Medulla oblongata (tissue), 1 donor: ENCODE measurements around the gene ACMSD.
"Not testable (repeated sequence)": the region's sequence is repeated elsewhere in the genome, so short reads cannot be mapped to it uniquely, and the experiment has no call there.

ENCODE experiments used
- DNase-seq: peaks from one replicate; pipeline ENCODE4 v3.0.0-alpha.2; 2015; ENCODE audit errors: extremely low spot score

Gene ACMSD

GRCh38 chr2:134847582-134847981 is 9.2 kb downstream of the ACMSD start:
- DNase-seq: not testable (repeated sequence)

GRCh38 chr2:134852518-134852917 is 14.1 kb downstream of the ACMSD start:
- no peak for DNase-seq

DNA sequence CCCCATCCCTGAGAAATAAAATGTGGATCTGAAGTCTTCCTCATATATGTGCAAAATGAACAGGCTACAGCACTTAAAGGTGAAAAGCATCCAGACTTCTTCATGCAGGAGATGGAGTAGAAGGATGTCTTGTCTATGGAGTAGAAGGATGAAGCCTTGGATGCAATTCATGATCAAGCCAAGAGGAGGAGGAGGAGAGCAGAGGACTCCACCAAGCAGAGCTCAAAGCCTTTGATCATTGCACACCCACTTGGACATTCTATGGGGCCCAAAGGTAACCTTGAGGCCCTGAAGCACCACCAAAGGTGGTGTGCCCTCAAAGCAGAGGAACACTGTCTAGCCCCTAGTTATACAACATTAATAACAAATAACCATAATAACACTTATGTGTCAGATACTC is 17.3 kb downstream of the ACMSD start:
- DNase-seq: no peak

- no peak for DNase-seq
Measured at GRCh38 chr2:134858245-134858644, 19.8 kb downstream of the ACMSD start.

GRCh38 chr2:134861173-134861572 is 22.8 kb downstream of the ACMSD start:
- no peak for DNase-seq

- DNase-seq: no peak
Measured at GRCh38 chr2:134862069-134862468, 23.7 kb downstream of the ACMSD start.

DNA sequence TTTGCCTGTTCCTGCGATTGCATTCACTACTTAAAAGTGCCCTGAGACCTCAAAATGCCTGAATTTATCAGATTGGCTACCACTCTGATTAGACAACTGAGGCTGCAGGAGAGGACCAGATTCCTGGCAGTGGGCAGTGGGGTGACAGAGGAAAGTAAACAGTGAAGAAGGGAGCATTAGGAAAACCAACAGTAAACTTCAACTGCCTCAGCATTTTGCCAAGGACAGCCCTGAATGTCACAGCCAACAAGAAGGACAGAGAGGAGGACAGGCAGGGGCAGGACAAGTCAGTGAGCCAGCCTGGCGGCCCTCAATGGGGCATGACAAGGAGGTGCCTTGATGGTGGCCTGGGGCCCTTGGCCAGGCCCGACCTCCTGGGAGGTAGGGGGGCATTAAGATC is 24.3 kb downstream of the ACMSD start:
- DNase-seq: no peak

- no peak for DNase-seq
Measured at GRCh38 chr2:134863446-134863845, 25.0 kb downstream of the ACMSD start.

DNA sequence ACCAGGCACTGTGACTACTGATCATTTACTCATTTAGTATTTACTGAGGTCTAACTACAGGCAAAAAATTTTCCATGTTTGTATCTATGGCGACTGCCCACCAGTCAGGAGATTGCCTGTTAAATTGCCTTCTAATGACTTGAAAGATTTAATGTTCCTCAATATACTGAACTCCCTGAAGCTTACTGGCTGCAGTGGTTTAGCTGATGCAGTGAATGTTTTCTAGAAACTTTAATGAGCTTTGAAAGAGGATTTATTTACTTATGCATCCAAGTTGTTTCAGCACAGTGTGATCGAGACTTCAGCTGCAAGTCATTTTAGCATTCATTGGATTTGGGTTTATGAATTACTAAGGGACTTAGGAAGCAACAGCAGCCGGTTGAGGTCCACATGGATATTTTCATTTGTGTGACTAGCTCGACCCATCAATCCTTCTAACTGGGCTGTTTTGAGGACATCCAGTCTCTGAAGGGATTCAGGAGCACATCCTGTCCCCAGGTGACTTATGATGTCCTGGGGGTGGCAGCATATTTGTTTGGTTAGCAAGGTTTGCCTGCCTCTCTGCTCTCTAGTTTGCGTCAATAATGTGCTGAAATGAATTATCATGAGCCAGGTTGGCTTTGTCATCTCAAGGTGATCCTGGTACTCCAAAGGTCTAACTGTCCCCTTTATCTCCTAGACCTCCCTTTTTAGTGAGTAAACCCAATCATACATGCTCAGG is 26.8 kb downstream of the ACMSD start:
- no peak for DNase-seq

GRCh38 chr2:134866498-134867099 is 28.2 kb downstream of the ACMSD start:
- no peak for DNase-seq

- peak; percentile 34 for DNase-seq
Measured at GRCh38 chr2:134869946-134870736, 31.7 kb downstream of the ACMSD start.

DNA sequence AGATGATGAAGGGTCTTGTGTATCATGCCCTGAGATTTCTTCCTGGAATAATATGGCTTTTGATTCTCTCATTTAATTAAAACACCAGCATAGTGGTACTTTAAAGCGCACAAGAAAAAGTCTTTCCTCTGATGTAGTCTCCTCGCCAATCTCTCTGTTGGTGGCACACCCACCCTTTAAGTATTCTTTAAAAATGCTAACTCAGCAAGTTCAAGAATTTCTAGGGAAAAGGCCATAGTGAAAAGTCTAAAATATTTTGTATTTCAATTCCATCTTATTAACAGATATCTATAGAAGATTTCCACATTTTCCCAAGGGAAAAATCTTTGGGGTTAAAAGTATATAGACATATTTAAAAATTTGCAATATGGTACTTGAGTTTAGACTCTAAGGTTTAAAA is 34.7 kb downstream of the ACMSD start:
- DNase-seq: no peak

DNA sequence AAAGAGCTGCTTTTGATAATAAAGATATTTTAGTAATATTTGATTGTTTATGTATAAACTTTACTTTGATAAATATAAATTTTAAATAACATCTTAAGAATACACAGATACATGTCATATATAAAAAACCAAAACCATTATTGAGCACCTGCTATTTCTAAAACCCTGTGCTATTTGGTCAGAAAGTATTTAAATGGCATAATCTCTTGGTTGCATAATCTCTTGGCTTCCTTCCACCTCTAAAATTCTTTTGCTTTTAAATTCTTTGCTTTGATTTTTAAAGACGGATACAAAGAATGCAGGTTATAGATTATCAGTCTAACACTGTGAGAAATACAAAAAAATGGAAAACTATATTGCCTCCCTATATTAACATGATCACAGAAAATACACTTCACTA is 36.9 kb downstream of the ACMSD start:
- DNase-seq: no peak

DNA sequence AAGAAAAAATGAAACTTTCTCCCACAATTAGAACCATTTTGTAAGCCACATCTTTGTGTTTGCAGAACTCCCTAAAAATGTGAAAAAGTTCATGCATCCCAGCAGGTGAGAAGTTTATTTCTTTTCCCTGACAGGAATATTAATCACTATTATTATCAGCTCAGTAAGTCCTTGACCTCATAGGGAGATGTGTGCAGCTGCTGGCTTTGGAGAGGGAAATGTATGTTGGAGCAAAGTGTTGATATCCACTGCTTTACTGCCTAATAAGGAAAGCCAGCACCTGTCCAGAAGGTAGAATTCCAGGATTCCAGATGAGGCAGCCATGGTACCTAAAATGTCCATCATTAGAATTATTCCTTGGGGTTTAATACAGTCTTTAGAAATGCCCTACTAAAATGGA is 44.4 kb downstream of the ACMSD start:
- DNase-seq: no peak

GRCh38 chr2:134883552-134884293 is 45.3 kb downstream of the ACMSD start:
- DNase-seq: no peak

- DNase-seq: no peak
Measured at GRCh38 chr2:134884435-134884834, 46.0 kb downstream of the ACMSD start.

GRCh38 chr2:134892282-134893035 is 54.0 kb downstream of the ACMSD start:
- DNase-seq: no peak

- DNase-seq: no peak
Measured at GRCh38 chr2:134897932-134898331, 59.5 kb downstream of the ACMSD start.

- DNase-seq: no peak
Measured at GRCh38 chr2:134899204-134899603, 60.8 kb downstream of the ACMSD start.

- DNase-seq: no peak
Measured at GRCh38 chr2:134900151-134900550, 61.7 kb downstream of the ACMSD start.

DNA sequence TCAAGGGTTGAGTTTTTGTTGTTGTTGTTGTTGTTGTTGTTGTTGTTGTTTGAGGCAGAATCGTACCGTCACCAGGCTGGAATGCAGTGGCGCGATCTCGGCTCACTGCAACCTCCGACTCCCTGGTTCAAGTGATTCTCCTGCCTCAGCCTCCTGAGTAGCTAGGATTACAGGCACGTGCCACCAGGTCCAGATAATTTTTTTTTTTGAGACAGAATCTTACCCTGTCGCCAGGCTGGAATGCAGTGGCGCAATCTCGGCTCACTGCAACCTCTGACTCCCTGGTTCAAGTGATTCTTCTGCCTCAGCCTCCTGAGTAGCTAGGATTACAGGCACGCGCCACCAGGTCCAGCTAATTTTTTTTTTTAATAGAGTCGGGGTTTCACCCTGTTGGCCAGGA is 65.3 kb downstream of the ACMSD start:
- DNase-seq: not testable (repeated sequence)
